IPS-20b (cell line): Measurements from ENCODE around the gene THSD4.

ENCODE experiments used
- H3K27ac ChIP-seq: one replicate; pipeline ENCODE4 v1.5.1; 2013; ENCODE audit warnings: low read length
- H3K27me3 ChIP-seq: 2 replicates; pipeline ENCODE4 v1.6.1; 2013; ENCODE audit warnings: mild to moderate bottlenecking, low read length, inconsistent platforms; ENCODE audit not compliant: insufficient read depth
- H3K36me3 ChIP-seq: 2 replicates; pipeline ENCODE4 v1.6.1; 2013; ENCODE audit warnings: low read depth, mild to moderate bottlenecking, inconsistent platforms, low read length, moderate library complexity; ENCODE audit not compliant: insufficient read depth
- H3K4me1 ChIP-seq: 2 replicates; pipeline ENCODE4 v1.6.1; 2013; ENCODE audit warnings: mild to moderate bottlenecking, control low read depth, inconsistent platforms, low read length, moderate library complexity; ENCODE audit not compliant: insufficient read depth
- H3K4me3 ChIP-seq: 2 replicates; pipeline ENCODE4 v1.5.1; 2013; ENCODE audit warnings: mild to moderate bottlenecking, low read length, inconsistent platforms
- H3K9ac ChIP-seq: 2 replicates; pipeline ENCODE4 v1.6.1; 2013; ENCODE audit warnings: low read depth, mild to moderate bottlenecking, inconsistent platforms, low read length, moderate library complexity
- H3K9me3 ChIP-seq: 2 replicates; pipeline ENCODE4 v1.6.1; 2013; ENCODE audit warnings: mild to moderate bottlenecking, low read depth, low read length, inconsistent platforms; ENCODE audit not compliant: insufficient read depth

THSD4 gene

GRCh38 chr15:71293723-71294122 is 178.5 kb downstream of the THSD4 start:
- Histone ChIP-seq H3K4me1 (no peaks in the 10 kb centered on the region), H3K9me3 (no peaks in the 10 kb centered on the region), H3K27me3 (no peaks in the 10 kb centered on the region), H3K27ac (no peak overlapping the region), H3K4me3 (no peak overlapping the region), H3K36me3 (no peaks in the 10 kb centered on the region), H3K9ac (no peak overlapping the region)

DNA sequence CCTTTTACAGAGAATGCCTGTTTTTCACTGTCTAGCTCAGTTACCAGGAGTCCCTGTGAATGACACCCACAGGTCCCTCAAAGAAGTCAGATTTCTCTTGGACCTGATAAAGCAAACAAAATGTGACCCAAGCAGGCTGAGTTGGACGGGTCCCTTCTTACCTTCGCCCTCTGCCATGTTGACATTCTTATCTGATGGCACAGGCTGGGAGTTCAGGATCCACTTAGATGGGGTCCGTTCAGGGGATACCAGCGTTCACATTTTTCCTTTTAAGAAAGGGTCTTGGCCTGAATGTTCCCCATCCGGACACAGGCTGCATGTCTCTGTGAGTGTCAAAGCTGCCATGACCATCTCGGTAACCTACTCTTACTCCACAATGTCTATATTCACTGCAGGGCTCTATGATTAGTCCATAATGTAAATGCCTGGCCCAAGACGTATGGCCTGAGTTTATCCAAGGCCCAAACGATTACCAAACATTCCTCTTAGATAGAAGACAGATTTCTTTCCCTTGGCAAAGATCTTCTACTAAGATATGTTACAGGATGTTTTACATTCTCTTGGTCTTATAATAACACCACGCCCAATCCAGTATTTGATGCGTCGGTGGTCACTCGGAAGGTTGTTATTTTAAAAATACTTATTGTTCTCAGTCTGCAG is 179.1 kb downstream of the THSD4 start:
- Histone ChIP-seq H3K27ac (no peak overlapping the region), H3K9ac (no peak overlapping the region), H3K4me3 (no peak overlapping the region), H3K36me3 (no peaks in the 10 kb centered on the region), H3K4me1 (no peaks in the 10 kb centered on the region), H3K9me3 (no peaks in the 10 kb centered on the region), H3K27me3 (no peaks in the 10 kb centered on the region)

- H3K9me3 ChIP-seq = no peaks in the 10 kb centered on the region
- no peak overlapping the region for H3K4me3 ChIP-seq
- no peaks in the 10 kb centered on the region for H3K36me3 ChIP-seq
Observed at GRCh38 chr15:71294911-71295602, 179.8 kb downstream of the THSD4 start.

GRCh38 chr15:71295603-71296314 is 180.5 kb downstream of the THSD4 start:
- Histone ChIP-seq H3K9me3 (no peaks in the 10 kb centered on the region), H3K27me3 (no peaks in the 10 kb centered on the region), H3K4me3 (no peak overlapping the region), H3K27ac (no peak overlapping the region), H3K4me1 (no peaks in the 10 kb centered on the region), H3K36me3 (no peaks in the 10 kb centered on the region), H3K9ac (no peak overlapping the region)

More at GRCh38 chr15:71294911-71295602, 179.8 kb downstream of the THSD4 start:
- H3K27ac ChIP-seq = no peak overlapping the region
- H3K9ac ChIP-seq = no peak overlapping the region
- H3K4me1 ChIP-seq = no peaks in the 10 kb centered on the region
- H3K27me3 ChIP-seq = no peaks in the 10 kb centered on the region

DNA sequence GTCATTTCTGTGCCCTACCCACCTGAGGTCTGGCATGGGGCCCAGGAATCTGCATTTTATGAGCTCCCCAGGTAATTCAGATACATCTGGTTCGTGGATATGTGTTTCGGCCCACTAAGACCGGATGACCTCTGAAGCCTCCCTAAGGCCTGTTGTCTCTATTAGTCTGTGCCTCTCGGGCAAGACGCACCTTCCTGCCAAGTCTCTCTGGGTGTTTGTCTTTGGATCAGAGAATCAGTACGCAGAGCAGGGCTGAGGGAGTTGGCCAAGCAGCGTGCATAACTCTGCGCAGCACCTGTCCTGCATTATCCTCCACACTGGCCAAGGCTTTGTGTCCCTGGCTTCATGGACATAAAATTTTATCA is 181.0 kb downstream of the THSD4 start:
- Histone ChIP-seq H3K9ac (no peak overlapping the region), H3K27me3 (no peaks in the 10 kb centered on the region), H3K9me3 (no peaks in the 10 kb centered on the region), H3K36me3 (no peaks in the 10 kb centered on the region), H3K27ac (no peak overlapping the region), H3K4me1 (no peaks in the 10 kb centered on the region), H3K4me3 (no peak overlapping the region)

GRCh38 chr15:71301958-71302621 is 186.8 kb downstream of the THSD4 start:
- Histone ChIP-seq H3K27ac (no peak overlapping the region), H3K9me3 (no peaks in the 10 kb centered on the region), H3K4me3 (no peak overlapping the region), H3K27me3 (no peaks in the 10 kb centered on the region), H3K9ac (no peak overlapping the region), H3K4me1 (no peaks in the 10 kb centered on the region), H3K36me3 (no peaks in the 10 kb centered on the region)

DNA sequence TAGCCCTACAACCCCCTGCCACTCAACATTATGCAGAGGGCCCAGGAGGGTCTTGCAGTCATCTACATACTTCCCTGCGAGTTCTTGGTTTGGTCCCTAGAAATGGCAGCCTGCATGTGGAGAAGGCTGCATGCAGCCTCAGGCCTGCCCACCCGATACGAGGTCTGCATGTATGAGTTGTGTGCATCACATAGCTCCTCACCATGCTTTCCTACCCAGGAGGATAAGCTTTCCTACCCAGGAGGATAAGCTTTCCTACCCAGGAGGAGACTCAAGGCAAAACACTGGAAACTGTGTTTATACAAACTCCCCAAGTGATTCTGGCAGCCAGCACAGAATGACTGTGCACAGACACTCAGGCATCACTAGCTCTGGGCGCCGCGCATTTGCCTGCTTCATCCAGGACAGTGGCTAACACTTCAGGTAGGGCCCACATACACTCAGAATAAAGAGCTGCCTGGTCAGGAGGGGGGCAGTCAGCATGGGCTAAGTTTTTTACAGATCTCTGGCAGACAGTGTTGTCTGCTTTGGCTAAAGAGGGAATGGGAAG is 187.7 kb downstream of the THSD4 start:
- Histone ChIP-seq H3K4me3 (no peak overlapping the region), H3K27ac (no peak overlapping the region), H3K4me1 (no peaks in the 10 kb centered on the region), H3K27me3 (no peaks in the 10 kb centered on the region), H3K9me3 (no peaks in the 10 kb centered on the region), H3K36me3 (no peaks in the 10 kb centered on the region), H3K9ac (no peak overlapping the region)

DNA sequence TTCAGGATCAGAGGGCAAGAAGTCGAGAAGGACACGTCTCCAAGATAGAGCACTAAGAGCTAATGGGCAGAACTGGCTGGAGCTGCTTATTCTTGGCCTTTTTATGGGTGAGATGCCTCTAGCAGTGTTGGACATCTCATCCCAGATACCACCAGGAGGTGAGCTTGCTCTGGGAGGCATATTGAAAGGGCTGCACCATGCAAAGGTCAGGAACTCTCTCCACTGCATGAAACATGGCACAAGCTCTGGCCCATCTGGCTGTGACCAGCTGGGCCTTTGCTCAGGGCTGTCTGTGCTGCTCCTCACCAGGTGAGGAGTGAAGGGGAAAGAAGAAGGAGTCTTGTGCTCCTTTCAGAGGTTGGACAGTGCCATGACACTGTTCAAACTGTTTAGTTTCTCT is 188.7 kb downstream of the THSD4 start:
- H3K9me3 ChIP-seq = no peaks in the 10 kb centered on the region
- H3K27me3 ChIP-seq = no peaks in the 10 kb centered on the region
- no peak overlapping the region for H3K9ac ChIP-seq
- no peak overlapping the region for H3K4me3 ChIP-seq
- no peaks in the 10 kb centered on the region for H3K36me3 ChIP-seq
- no peaks in the 10 kb centered on the region for H3K4me1 ChIP-seq
- no peak overlapping the region for H3K27ac ChIP-seq

DNA sequence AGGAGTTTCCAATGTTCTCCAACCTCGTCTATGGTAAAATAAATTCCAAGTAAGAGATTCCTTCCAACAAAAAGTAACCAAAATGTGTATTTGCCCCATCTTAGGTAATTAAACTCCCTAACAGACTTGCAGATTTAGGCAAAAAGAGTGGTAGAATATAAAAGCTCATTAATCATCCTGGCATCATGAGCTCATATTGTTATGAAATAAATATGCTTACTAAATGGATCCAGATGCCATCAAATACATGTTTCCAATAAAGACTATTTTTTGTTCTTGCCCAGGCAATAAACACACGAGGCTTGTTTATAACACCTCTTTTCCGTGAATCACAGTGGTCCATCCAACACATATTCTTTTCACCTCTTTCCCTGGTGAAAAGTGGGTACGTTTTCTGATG is 189.4 kb downstream of the THSD4 start:
- H3K9me3 ChIP-seq = no peaks in the 10 kb centered on the region
- H3K36me3 ChIP-seq = no peaks in the 10 kb centered on the region
- H3K27me3 ChIP-seq = no peaks in the 10 kb centered on the region
- no peak overlapping the region for H3K9ac ChIP-seq
- H3K4me1 ChIP-seq = no peaks in the 10 kb centered on the region
- no peak overlapping the region for H3K27ac ChIP-seq
- no peak overlapping the region for H3K4me3 ChIP-seq

DNA sequence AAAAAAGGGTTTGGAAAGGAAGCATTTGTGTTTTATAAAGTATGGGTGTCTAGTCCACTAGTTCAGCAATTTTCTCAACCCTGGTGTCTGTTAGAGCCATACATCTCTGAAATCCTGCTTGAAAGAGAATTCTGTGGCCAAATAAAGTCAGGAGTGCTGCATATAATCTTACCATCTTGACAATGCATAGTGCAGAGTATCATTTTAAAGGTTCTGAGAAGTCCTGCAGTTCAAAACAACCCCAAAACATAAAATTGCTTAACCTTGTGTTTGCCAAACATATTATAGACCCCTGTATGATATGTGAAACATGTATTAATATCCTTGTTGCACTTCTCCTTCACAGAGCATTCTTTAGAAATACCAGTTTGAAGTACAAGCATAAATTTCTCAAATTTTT is 191.3 kb downstream of the THSD4 start:
- H3K27ac ChIP-seq = no peak overlapping the region
- no peaks in the 10 kb centered on the region for H3K27me3 ChIP-seq
- no peaks in the 10 kb centered on the region for H3K36me3 ChIP-seq
- peaks cover 2% of the 10 kb centered on the region; the same call in 1 of the 2 replicates for H3K4me1 ChIP-seq
- no peak overlapping the region for H3K4me3 ChIP-seq
- H3K9me3 ChIP-seq = no peaks in the 10 kb centered on the region
- no peak overlapping the region for H3K9ac ChIP-seq

- Histone ChIP-seq H3K27ac (no peak overlapping the region), H3K36me3 (no peaks in the 10 kb centered on the region)
Observed at GRCh38 chr15:71312194-71312708, 197.0 kb downstream of the THSD4 start.

More at GRCh38 chr15:71312194-71312708, 197.0 kb downstream of the THSD4 start:
- Histone ChIP-seq H3K4me3 (no peak overlapping the region), H3K27me3 (no peaks in the 10 kb centered on the region), H3K9ac (no peak overlapping the region), H3K9me3 (no peaks in the 10 kb centered on the region), H3K4me1 (peaks cover 6% of the 10 kb centered on the region; the same call in 1 of the 2 replicates)
